SH-SY5Y (cell line): ENCODE results near the gene ADH1C.

Source experiments
- GATA2 ChIP-seq: IDR thresholded peaks from 2 replicates; pipeline ENCODE4 v1.6.1; 2011; ENCODE audit warnings: mild to moderate bottlenecking, low read depth, low read length
- GATA3 ChIP-seq: IDR thresholded peaks from 2 replicates; pipeline ENCODE4 v1.6.1; 2011; ENCODE audit warnings: low read depth, mild to moderate bottlenecking, low read length, moderate library complexity

DNA sequence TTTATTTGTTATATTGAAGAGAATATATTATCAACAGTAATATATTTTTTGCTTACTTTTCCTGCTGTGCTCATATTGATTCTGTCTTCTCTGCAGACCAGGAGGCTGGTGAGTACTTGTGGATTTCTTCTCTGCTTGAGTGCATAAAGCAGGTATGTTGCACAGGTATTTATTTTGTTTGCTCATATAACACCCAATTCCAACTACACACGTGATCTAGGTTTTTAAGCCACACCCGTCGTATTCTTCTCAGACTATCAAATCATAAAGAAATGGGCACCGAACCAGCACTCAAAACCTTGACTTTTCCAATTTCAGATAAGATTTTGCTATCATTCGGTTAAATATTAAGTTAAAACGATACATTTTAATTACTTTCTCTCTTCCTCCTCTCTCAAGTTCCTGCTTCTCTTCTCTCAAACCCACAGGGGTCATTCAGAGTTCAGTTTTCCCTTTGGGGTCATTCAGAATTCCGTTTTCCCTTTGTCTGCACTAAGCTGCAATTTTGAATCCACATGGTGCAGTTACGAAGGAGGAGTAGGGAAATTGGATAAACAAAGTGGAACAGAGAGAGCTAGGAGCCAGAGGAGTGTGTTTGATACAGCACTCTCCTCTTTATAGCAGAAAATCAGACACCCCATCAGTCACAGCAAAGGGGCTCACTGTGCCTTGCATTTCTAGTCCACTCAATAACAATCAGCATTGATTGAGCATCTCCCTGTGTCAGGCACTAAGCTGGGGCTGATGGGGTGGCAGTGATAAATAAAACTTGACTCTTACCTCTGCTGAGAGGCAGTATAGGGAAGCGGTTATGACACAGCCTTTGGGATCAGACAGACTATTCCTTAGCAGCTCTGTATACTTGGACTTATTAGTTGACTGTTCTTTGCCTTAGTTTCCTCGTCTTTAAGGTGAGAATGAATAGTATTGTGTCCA lies at the start of gene ADH1C:
- TF ChIP-seq GATA2: no peak
- no peak for TF ChIP-seq GATA3
